ENCODE results near the gene C1orf226. TPM values are rescaled to one million over a fixed set of nuclear protein-coding genes. Genes with fewer than 3 reads are reported as not detected.

Gene C1orf226
- total RNA-seq, 2 donors from 2014 or later: 1.3 to 4.0 TPM

DNA sequence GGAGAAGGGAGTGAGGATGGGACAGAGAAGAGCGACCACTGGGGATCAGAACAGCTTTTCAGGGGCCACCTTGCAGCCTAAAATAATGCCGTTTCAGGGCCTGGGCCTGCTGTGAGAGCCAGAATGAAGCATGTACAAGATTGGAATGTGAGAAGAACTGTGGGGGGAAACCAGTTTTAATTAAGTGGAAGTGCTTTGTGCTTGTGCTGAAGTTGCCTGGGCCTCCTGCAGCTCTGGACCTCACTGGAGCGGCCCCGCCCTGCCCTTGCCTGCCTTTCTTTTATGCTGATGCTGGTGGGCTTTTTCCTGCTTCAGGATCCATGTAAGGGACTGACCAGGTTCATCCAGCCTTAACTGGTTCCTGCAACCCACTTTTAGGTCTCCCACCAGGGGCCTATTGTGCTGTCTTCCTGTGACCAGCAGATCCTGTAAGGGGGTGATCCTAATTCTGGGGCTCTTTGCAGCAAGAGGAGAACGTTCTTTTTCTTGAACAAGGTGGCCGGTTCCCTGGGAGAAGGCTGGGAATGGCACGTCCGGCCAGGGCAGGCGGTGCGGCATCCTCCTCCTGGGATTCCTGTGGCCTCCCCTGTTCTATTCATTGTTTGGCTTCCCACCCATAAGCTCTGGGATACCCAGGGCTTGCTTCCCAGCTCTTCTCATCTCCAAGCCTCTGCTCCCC, 3.2 kb downstream of the C1orf226 start:
- DNase-seq: no peak
- no peak for TF ChIP-seq POLR2A (IDR thresholded peaks at IDR 0.05)
- TF ChIP-seq, protein P1, sequence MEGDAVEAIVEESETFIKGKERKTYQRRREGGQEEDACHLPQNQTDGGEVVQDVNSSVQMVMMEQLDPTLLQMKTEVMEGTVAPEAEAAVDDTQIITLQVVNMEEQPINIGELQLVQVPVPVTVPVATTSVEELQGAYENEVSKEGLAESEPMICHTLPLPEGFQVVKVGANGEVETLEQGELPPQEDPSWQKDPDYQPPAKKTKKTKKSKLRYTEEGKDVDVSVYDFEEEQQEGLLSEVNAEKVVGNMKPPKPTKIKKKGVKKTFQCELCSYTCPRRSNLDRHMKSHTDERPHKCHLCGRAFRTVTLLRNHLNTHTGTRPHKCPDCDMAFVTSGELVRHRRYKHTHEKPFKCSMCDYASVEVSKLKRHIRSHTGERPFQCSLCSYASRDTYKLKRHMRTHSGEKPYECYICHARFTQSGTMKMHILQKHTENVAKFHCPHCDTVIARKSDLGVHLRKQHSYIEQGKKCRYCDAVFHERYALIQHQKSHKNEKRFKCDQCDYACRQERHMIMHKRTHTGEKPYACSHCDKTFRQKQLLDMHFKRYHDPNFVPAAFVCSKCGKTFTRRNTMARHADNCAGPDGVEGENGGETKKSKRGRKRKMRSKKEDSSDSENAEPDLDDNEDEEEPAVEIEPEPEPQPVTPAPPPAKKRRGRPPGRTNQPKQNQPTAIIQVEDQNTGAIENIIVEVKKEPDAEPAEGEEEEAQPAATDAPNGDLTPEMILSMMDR (IDR thresholded peaks at IDR 0.05): no peak
- 90 to 95% methylated on average over 9 to 10 of the region's 10 CpGs for WGBS, 2 donors
- no peaks in the 10 kb centered on the region for H3K4me1 ChIP-seq
- H3K27me3 ChIP-seq: no peaks in the 10 kb centered on the region
- H3K27ac ChIP-seq: no peak overlapping the region
- H3K36me3 ChIP-seq (replicated peaks in 1 of 2; ENCODE audit: insufficient read depth in 1 of 2, low read depth in 2 of 2): no peaks in the 10 kb centered on the region
- ATAC-seq: no peak
- intact Hi-C loops (cut with DNase I): loop anchor here (5.0 kb wide), 1 partner anchor 327 kb away; no protein-coding TSS in a partner anchor
- H3K9me3 ChIP-seq: no peaks in the 10 kb centered on the region
- H3K4me3 ChIP-seq: no peak overlapping the region

DNA sequence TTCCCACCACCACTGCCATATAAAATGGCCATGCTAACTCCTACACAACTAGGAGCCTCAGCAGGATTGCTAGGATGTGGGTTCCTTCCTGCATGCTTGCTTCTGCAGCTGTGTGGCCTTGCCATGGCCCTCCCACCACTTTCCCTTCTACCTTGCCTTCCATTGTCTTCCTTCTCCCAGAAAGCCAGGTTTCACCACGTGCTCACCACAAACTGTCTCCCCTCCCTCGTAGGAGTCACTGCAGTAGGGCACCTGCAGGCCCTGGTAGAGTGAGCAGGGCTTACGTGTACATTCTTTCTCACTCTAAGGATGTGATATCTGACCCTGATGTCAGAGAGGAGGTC, 3.7 kb downstream of the C1orf226 start:
- no peaks in the 10 kb centered on the region for H3K4me1 ChIP-seq
- DNase-seq (no peak), ATAC-seq (no peak)
- intact Hi-C loops (cut with DNase I): loop anchor here (5.0 kb wide), 1 partner anchor 328 kb away; no protein-coding TSS in a partner anchor
- WGBS, 2 donors: 84 to 87% methylated on average over 3 of the region's 3 CpGs
- H3K27me3 ChIP-seq: no peaks in the 10 kb centered on the region
- H3K9me3 ChIP-seq: no peaks in the 10 kb centered on the region
- no peak overlapping the region for H3K4me3 ChIP-seq
- H3K27ac ChIP-seq: no peak overlapping the region
- no peak for TF ChIP-seq POLR2A (IDR thresholded peaks at IDR 0.05)
- TF ChIP-seq, protein P1 (IDR thresholded peaks at IDR 0.05): no peak
- no peaks in the 10 kb centered on the region for H3K36me3 ChIP-seq (replicated peaks in 1 of 2; ENCODE audit: insufficient read depth in 1 of 2, low read depth in 2 of 2)

DNA sequence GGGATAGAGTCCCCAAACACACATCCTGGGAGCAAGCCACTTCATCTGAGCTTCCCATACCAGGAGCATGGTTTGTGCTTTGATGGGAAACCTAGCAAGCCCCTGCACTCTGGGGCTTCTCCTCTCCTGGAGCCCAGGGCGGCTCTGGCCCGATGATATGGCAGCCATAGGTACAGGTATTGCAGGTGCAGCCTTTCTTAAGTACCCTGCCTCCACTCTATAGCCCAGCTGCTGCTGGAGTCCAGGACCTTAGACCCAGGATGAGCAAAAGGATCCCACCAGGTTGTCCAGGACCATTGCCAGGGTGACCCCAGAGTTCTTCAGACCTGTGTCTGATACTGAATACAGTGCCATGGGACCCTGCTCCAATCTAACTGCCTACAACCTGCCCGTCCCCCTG, 4.2 kb downstream of the C1orf226 start:
- no peaks in the 10 kb centered on the region for H3K36me3 ChIP-seq (replicated peaks in 1 of 2; ENCODE audit: insufficient read depth in 1 of 2, low read depth in 2 of 2)
- no peak for DNase-seq
- intact Hi-C loops (cut with DNase I): loop anchor here (5.0 kb wide), 1 partner anchor 328 kb away; no protein-coding TSS in a partner anchor
- H3K27me3 ChIP-seq: no peaks in the 10 kb centered on the region
- no peak overlapping the region for H3K27ac ChIP-seq
- WGBS, 2 donors: 72 to 100% methylated on average over 2 to 3 of the region's 3 CpGs
- no peak for ATAC-seq
- TF ChIP-seq, protein P1 (IDR thresholded peaks at IDR 0.05): no peak
- TF ChIP-seq POLR2A (IDR thresholded peaks at IDR 0.05): no peak
- no peaks in the 10 kb centered on the region for H3K9me3 ChIP-seq
- no peaks in the 10 kb centered on the region for H3K4me1 ChIP-seq
- no peak overlapping the region for H3K4me3 ChIP-seq

DNA sequence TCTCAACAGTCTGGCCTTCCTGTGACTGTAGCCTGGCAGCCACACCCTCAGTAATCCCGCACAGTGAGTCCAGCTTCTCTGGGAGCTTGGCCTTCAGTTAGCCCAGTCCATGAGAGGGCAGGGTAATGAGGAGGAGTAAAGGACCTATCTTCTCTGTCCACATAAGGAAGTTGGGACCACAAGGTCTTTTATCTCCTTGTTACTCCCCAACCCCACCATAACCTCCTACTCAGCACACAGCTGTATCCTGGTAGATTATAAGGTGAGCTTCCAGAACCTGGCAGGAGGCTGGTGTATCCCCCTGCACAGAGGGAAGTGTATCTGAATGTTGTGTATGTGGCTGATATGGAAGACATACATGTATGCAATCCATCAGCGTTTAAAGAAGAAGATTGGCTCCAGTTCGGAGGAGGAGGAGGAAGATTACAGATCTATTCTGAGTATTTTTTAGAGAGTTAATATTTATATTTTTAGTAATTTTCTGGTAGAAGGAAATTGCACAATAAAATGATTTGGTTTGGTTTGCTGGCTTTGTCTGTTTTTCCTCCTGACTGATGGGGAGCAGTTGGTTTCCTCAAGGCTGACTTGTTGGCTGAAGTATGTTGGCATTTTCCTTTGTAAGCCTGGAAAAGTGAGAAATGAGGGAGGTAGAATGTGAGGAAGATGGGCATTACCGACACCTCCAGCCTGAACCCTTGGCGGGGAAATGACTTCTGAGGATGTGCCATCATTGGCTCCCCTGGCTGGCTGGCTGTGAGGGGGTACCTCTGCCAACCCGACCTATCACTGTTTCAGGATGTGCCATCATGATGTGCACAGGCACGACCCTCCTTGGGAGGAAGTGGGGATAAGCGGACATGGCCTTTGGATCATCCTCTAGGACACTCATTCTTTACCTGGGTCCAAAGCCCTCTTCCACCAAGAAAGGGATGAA, 5.0 kb downstream of the C1orf226 start:
- ATAC-seq (no peak), DNase-seq (no peak)
- no peak overlapping the region for H3K4me3 ChIP-seq
- no peaks in the 10 kb centered on the region for H3K4me1 ChIP-seq
- 84 to 85% methylated on average over 8 of the region's 8 CpGs for WGBS, 2 donors
- no peaks in the 10 kb centered on the region for H3K27me3 ChIP-seq
- no peak for TF ChIP-seq POLR2A (IDR thresholded peaks at IDR 0.05)
- TF ChIP-seq, protein P1 (IDR thresholded peaks at IDR 0.05): no peak
- no peak overlapping the region for H3K27ac ChIP-seq
- H3K36me3 ChIP-seq (replicated peaks in 1 of 2; ENCODE audit: insufficient read depth in 1 of 2, low read depth in 2 of 2): no peaks in the 10 kb centered on the region
- no peaks in the 10 kb centered on the region for H3K9me3 ChIP-seq
- intact Hi-C loops (cut with DNase I): loop anchor here (5.0 kb wide), 1 partner anchor 329 kb away; no protein-coding TSS in a partner anchor
